Heart left ventricle (tissue), 16 donors: ENCODE results near the gene RAD51B. TPM values are rescaled to one million over a fixed set of nuclear protein-coding genes. Genes with fewer than 3 reads are reported as not detected.

Source experiments
- ATAC-seq, 4 donors: fragments of 200-7000 bp; cut with Tn5 transposase; one replicate each; pipeline ENCODE4 v1.9.1; 2020 to 2022; ENCODE audit warnings: moderate library complexity in 4 of 4, mild to moderate bottlenecking in 3 of 4, moderate number of reproducible peaks in 1 of 4
- DNase-seq, 5 donors: peaks; one replicate each; pipeline ENCODE4 v3.0.0-alpha.2; 2020
- H3K27ac ChIP-seq, 12 donors: fragments of 200-600 bp; sonication (generic) in 4 of 12; one replicate each; pipeline versions ENCODE4 v1.5.0 to v1.8.0; 2016 to 2022; ENCODE audit warnings: mild to moderate bottlenecking in 2 of 12
- H3K27me3 ChIP-seq, 9 donors: fragments of 200-600 bp; sonication (generic) in 2 of 9; one replicate each; pipeline versions ENCODE4 v1.5.1 to v1.8.0; 2016 to 2022; ENCODE audit warnings: mild to moderate bottlenecking in 3 of 9
- H3K36me3 ChIP-seq, 9 donors: fragments of 200-600 bp; sonication (generic) in 2 of 9; one replicate each; pipeline versions ENCODE4 v1.5.0 to v1.8.0; 2018 to 2022; ENCODE audit warnings: mild to moderate bottlenecking in 2 of 9
- H3K4me1 ChIP-seq, 12 donors: fragments of 200-600 bp; sonication (generic) in 4 of 12; one replicate each; pipeline versions ENCODE4 v1.5.0 to v1.8.0; 2016 to 2022; ENCODE audit warnings: mild to moderate bottlenecking in 3 of 12
- H3K4me3 ChIP-seq, 12 donors: fragments of 200-600 bp; sonication (generic) in 4 of 12; one replicate each; pipeline versions ENCODE4 v1.5.0 to v1.8.0; 2017 to 2022; ENCODE audit warnings: mild to moderate bottlenecking in 9 of 12, moderate library complexity in 4 of 12
- H3K9me3 ChIP-seq, 12 donors: fragments of 200-600 bp; sonication (generic) in 4 of 12; one replicate each; pipeline versions ENCODE4 v1.5.0 to v1.8.0; 2016 to 2022; ENCODE audit warnings: mild to moderate bottlenecking in 1 of 12
- CTCF ChIP-seq, 12 donors: fragments of 200-600 bp; sonication (generic) in 4 of 12; IDR thresholded peaks; one replicate each; pipeline versions ENCODE4 v1.5.0 to v1.8.0; 2018 to 2022; ENCODE audit warnings: antibody characterized with exemption in 12 of 12, mild to moderate bottlenecking in 5 of 12
- POLR2A ChIP-seq, 2 donors: fragments of 450-650 bp; IDR thresholded peaks; one replicate each; pipeline ENCODE4 v1.6.1; 2017; ENCODE audit warnings: antibody characterized with exemption in 2 of 2, mild to moderate bottlenecking in 2 of 2, moderate library complexity in 2 of 2
- WGBS, 4 donors: extraction: QIAGEN DNeasy Blood & Tissue Kit in 2 of 4; methylation state at CpG; one replicate each; pipeline versions ENCODE4 v1.1.5 to v1.1.7; 2013 to 2018; 5-methylcytosine and 5-hydroxymethylcytosine counted together
- intact Hi-C, 10 donors: fragments of 100-400 bp; cut with DNase I; formaldehyde crosslinking; loops; one replicate each; pipeline versions ENCODE4 v1.11.1 to v1.14.2; 2022
- polyA plus RNA-seq, 2 donors: library from polyadenylated mRNA; stranded (reverse); fragments of 200-250 nt; gene quantifications; one replicate each; pipeline ENCODE4 v1.2.3, GENCODE V29; 2013
- total RNA-seq, 9 donors: library from RNA; depleted of rRNA in 2 of 9; stranded (reverse); fragments of >200 nt in 2 of 9; fragmentation: NEBNext Ultra II Directional in 3 of 9; extraction: Animal tissue kit (Norgen Biotek cat#: 25700) in 3 of 9; gene quantifications; one replicate each; pipeline versions ENCODE4 v1.1.0 to v1.2.4, GENCODE V29; 2016 to 2023
- donor health status: ischemic (EF 13 %, LVEDD 7.1; RV severe dilation, severe dysfunction).
- donor health status: healthy with polysubstance abuse.
- donor health status: DM: no; HTN: yes; CAD: no.
- donor health status: DM: no; HTN: no; CAD: no.
- donor health status: ischemic (EF 25% LVEDD 6.9; RV normal size, moderate dysfunction).
- donor health status: ischemic (EF 25% LVEDD 5.7; RV mildly dilated, moderate dysfunction).
- donor health status: healthy.
- donor health status: DM: yes; HTN: yes; CAD: no.
- donor health status: ischemic (EF 35%, LVEDD 5.7; RV mildly dilated, moderate dysfunction).
- donor health status: nonischemic (EF 11% LVEDD 7.7; RV severe dilation, severe dysfunction).
- donor health status: DM: yes; HTN: yes; CAD: no.
- donor health status: PGD.
- donor health status: ischemic (EF 29% LVEDD 5.4; RV normal size, mild dysfunction).
- donor health status: nonischemic (EF 23%, LVEDD 6.1; RV moderate dilation, normal function).

Gene RAD51B
- total and polyA plus RNA-seq, 11 donors, result 1.3 to 11.3 (median 3.2) TPM

GRCh38 chr14:68368850-68369249 lies 549.3 kb downstream of the RAD51B start:
- ATAC-seq (no peak), DNase-seq (no peak)
- Histone ChIP-seq H3K4me1 (peaks cover 0 to 69% (median 5%) of the 10 kb centered on the region in 12 donors), H3K27ac (peak overlapping the region in 6 of 12 donors; percentile 11 to 85 (median 27)), H3K4me3 (no peak overlapping the region), H3K36me3 (no peaks in the 10 kb centered on the region), H3K27me3 (no peaks in the 10 kb centered on the region), H3K9me3 (peaks cover 0 to 4% (median 0%) of the 10 kb centered on the region in 12 donors)
- no peak for TF ChIP-seq POLR2A (IDR thresholded peaks at IDR 0.05)
- no peak for TF ChIP-seq CTCF (IDR thresholded peaks at IDR 0.05)
- WGBS, 4 donors, result 88 to 91% (median 90%) methylated on average over 3 of the region's 3 CpGs
- intact Hi-C loops, result loop anchor here in 1 of 10 donors (10.0 kb wide), 1 partner anchor 114 kb away; no protein-coding TSS in a partner anchor

- Histone ChIP-seq H3K4me1 (peaks cover 0 to 69% (median 5%) of the 10 kb centered on the region in 12 donors), H3K4me3 (no peak overlapping the region), H3K36me3 (no peaks in the 10 kb centered on the region), H3K9me3 (peaks cover 0 to 4% (median 0%) of the 10 kb centered on the region in 12 donors), H3K27me3 (no peaks in the 10 kb centered on the region), H3K27ac (peak overlapping the region in 6 of 12 donors; percentile 0 to 85 (median 18))
- intact Hi-C loops, result loop anchor here in 4 of 10 donors (10.0 kb wide), 3 partner anchors 85 to 405 kb away; no protein-coding TSS in a partner anchor
- WGBS, 4 donors, result 65 to 75% (median 70%) methylated on average over 6 of the region's 6 CpGs
- TF ChIP-seq POLR2A (IDR thresholded peaks at IDR 0.05) (no peak), CTCF (IDR thresholded peaks at IDR 0.05) (no peak)
- DNase-seq, result peak in 1 of 5 donors; percentile 34
- ATAC-seq, result no peak
Observed at GRCh38 chr14:68369281-68370056, 549.9 kb downstream of the RAD51B start.

- peak overlapping the region in 3 of 12 donors; percentile 26 to 85 (median 28) for H3K27ac ChIP-seq
- no peaks in the 10 kb centered on the region for H3K27me3 ChIP-seq
- no peak for DNase-seq
- no peak for TF ChIP-seq CTCF (IDR thresholded peaks at IDR 0.05)
- no peak for TF ChIP-seq POLR2A (IDR thresholded peaks at IDR 0.05)
- no peaks in the 10 kb centered on the region for H3K36me3 ChIP-seq
- H3K9me3 ChIP-seq, result peaks cover 0 to 4% (median 0%) of the 10 kb centered on the region in 12 donors
- H3K4me3 ChIP-seq, result no peak overlapping the region
- H3K4me1 ChIP-seq, result peaks cover 0 to 65% (median 5%) of the 10 kb centered on the region in 12 donors
- intact Hi-C loops, result loop anchor here in 3 of 10 donors (10.0 kb wide), 3 partner anchors 85 to 405 kb away; no protein-coding TSS in a partner anchor
- ATAC-seq, result no peak
Observed at GRCh38 chr14:68370057-68370360, 550.4 kb downstream of the RAD51B start.

GRCh38 chr14:68372368-68372767 lies 552.8 kb downstream of the RAD51B start:
- H3K4me1 ChIP-seq, result peaks cover 0 to 66% (median 12%) of the 10 kb centered on the region in 12 donors
- no peaks in the 10 kb centered on the region for H3K36me3 ChIP-seq
- TF ChIP-seq CTCF (IDR thresholded peaks at IDR 0.05) (no peak), POLR2A (IDR thresholded peaks at IDR 0.05) (no peak)
- H3K9me3 ChIP-seq, result peaks cover 0 to 4% (median 0%) of the 10 kb centered on the region in 12 donors
- no peak for DNase-seq
- no peaks in the 10 kb centered on the region for H3K27me3 ChIP-seq
- intact Hi-C loops, result loop anchor here in 3 of 10 donors (10.0 kb wide), 3 partner anchors 88 to 402 kb away; no protein-coding TSS in a partner anchor
- WGBS, 4 donors, result 97 to 99% (median 98%) methylated on average over 2 of the region's 2 CpGs
- no peak overlapping the region for H3K27ac ChIP-seq
- no peak for ATAC-seq
- H3K4me3 ChIP-seq, result no peak overlapping the region
